Testis (tissue), 3 donors: Measurements from ENCODE around the gene PCGF5. TPM values are rescaled to one million over a fixed set of nuclear protein-coding genes. Genes with fewer than 3 reads are reported as not detected.

Experiments used
- DNase-seq: peaks from one replicate; pipeline ENCODE4 v3.0.0-alpha.2; 2019
- H3K27ac ChIP-seq, 2 donors: fragments of 200-600 bp; sonication (generic); one replicate each; pipeline ENCODE4 v1.5.1; 2019
- H3K27me3 ChIP-seq: fragments of 200-600 bp; sonication (generic); one replicate; pipeline ENCODE4 v1.5.1; 2019
- H3K36me3 ChIP-seq: fragments of 200-600 bp; sonication (generic); one replicate; pipeline ENCODE4 v1.5.1; 2017; ENCODE audit warnings: low read depth; ENCODE audit errors: missing control alignments
- H3K4me1 ChIP-seq: fragments of 200-600 bp; sonication (generic); one replicate; pipeline ENCODE4 v1.5.1; 2019
- H3K4me3 ChIP-seq, 2 donors: fragments of 200-600 bp; sonication (generic); one replicate each; pipeline ENCODE4 v1.5.1; 2017 to 2019
- H3K9me3 ChIP-seq: fragments of 200-600 bp; sonication (generic); one replicate; pipeline ENCODE4 v1.5.1; 2017
- POLR2A ChIP-seq: fragments of 450-650 bp; IDR thresholded peaks from one replicate; pipeline ENCODE4 v1.6.1; 2017; ENCODE audit warnings: antibody characterized with exemption, mild to moderate bottlenecking, moderate library complexity
- WGBS, 2 donors: methylation state at CpG; one replicate each; pipeline ENCODE4 v1.1.5; 2018; 5-methylcytosine and 5-hydroxymethylcytosine counted together
- intact Hi-C: fragments of 100-400 bp; cut with DNase I; formaldehyde crosslinking; loops from one replicate; pipeline ENCODE4 v1.15.1; 2023; ENCODE audit warnings: low total_unique reads
- polyA plus RNA-seq: library from polyadenylated mRNA; stranded (reverse); fragments of 350-450 nt; fragmentation: Illumina TruSeq; extraction: RNeasy Lipid Tissue Mini Kit (QIAGEN cat#74804); gene quantifications from one replicate; pipeline ENCODE4 v1.2.3, GENCODE V29; 2014; ENCODE audit warnings: low read depth, low replicate concordance; ENCODE audit not compliant: insufficient read depth
- total RNA-seq, 2 donors: library from RNA; depleted of rRNA; stranded (reverse); fragments of >200 nt; gene quantifications; one replicate each; pipeline ENCODE4 v1.2.3, GENCODE V29; 2016
- TF ChIP-seq, protein P1 (sequence below), 3 experiments: fragments of 450-650 bp in 2 of 3; fragments of 200-600 bp in 1 of 3; sonication (generic) in 1 of 3; IDR thresholded peaks; one replicate each; pipeline ENCODE4 v1.5.1; 2016 to 2019; ENCODE audit warnings: antibody characterized with exemption in 3 of 3, mild to moderate bottlenecking in 2 of 3, moderate library complexity in 1 of 3

The PCGF5 gene
- total and polyA plus RNA-seq, 3 donors from 2014 or later: 36.8 to 68.9 (median 50.2) TPM

DNA sequence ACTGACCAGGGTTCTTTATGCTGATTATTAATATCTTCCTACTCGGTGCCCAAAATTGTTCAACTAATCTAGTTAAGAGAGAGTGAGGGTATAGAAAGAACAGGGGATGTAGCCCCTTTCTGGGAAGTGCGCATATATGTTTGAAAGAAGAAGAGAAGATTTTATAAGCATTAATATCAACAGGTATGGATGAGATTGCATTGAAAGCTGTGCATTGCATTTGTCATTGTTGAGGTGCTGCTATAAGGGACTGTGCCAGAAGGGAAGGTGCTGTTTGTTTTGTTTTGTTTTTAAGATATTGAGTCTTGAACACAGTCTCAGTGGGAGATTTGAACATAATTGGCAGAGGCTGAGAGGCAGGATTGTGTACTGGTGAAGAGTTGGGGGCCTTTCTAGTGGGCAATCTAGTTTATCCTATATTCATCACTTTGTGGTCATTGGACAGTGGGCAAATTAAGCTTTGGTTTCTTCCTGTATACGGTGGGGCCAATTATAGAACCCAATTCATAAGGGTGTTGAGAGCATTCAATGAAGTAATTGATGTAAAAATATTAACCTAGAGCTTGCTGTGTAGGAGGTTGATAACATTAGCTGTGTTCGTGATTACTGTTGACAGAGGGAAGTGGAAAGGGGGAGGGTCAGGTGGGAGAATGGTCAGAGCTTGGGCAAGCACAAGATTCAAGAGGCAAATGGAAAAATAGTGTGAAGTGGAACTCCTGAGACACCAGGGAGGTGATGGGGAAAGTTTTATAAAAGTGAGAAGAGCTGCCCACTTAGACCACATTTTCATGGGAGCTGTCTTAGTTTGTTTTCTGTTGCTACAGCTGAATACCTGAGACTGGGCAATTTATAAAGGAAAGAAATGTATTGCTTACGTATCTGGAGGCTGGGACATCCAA, 19.9 kb upstream of the PCGF5 start:
- Histone ChIP-seq H3K9me3 (no peaks in the 10 kb centered on the region), H3K27me3 (no peaks in the 10 kb centered on the region), H3K27ac (no peak overlapping the region), H3K4me3 (no peak overlapping the region), H3K36me3 (no peaks in the 10 kb centered on the region), H3K4me1 (no peaks in the 10 kb centered on the region)
- WGBS, 2 donors: 56 to 66% methylated on average over 5 of the region's 5 CpGs
- intact Hi-C loops: no loop called here
- TF ChIP-seq, protein P1, sequence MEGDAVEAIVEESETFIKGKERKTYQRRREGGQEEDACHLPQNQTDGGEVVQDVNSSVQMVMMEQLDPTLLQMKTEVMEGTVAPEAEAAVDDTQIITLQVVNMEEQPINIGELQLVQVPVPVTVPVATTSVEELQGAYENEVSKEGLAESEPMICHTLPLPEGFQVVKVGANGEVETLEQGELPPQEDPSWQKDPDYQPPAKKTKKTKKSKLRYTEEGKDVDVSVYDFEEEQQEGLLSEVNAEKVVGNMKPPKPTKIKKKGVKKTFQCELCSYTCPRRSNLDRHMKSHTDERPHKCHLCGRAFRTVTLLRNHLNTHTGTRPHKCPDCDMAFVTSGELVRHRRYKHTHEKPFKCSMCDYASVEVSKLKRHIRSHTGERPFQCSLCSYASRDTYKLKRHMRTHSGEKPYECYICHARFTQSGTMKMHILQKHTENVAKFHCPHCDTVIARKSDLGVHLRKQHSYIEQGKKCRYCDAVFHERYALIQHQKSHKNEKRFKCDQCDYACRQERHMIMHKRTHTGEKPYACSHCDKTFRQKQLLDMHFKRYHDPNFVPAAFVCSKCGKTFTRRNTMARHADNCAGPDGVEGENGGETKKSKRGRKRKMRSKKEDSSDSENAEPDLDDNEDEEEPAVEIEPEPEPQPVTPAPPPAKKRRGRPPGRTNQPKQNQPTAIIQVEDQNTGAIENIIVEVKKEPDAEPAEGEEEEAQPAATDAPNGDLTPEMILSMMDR (IDR thresholded peaks at IDR 0.05): no peak
- TF ChIP-seq POLR2A: no peak
- no peak for DNase-seq

DNA sequence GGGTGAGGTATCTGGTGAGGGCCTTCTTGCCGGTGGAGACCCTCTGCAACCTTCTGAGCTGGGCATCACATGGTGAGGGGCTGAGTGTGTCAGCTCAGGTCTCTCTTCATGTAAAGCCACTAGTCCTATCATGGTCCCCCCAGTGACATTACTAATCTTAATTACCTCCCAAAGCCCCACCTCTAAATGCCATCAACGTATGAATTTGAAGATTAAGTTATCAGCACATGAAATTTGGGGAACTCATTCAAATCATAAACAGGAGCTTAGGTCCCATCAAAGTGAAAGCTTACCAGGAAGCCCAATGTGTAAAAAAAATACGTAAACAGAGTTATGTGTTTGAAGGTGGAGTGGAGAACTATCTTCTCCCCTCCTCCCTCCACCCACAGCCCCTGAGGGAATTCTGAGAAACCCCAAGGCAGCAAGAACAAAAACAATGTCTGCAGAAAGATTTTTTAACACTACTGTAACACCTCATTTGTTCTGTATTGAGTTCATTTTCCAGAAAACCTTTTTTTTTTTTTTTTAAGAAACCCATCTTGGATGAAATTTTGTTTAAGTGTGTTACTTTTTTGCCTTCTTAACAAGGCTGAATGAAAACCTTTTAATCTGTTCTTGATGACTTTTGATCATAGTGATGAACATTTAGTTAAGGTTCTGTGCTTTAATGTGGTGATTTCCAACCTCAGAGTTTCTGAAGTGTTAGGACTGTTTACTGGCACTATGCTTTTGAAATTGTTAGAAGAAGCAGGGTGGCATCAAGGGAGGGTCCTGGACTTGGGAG, 19.1 kb upstream of the PCGF5 start:
- no peak for TF ChIP-seq POLR2A
- TF ChIP-seq, protein P1 (IDR thresholded peaks at IDR 0.05): no peak
- 58 to 71% methylated on average over 3 of the region's 3 CpGs for WGBS, 2 donors
- no peak for DNase-seq
- Histone ChIP-seq H3K9me3 (no peaks in the 10 kb centered on the region), H3K4me3 (no peak overlapping the region), H3K27me3 (no peaks in the 10 kb centered on the region), H3K4me1 (no peaks in the 10 kb centered on the region), H3K36me3 (no peaks in the 10 kb centered on the region), H3K27ac (no peak overlapping the region)
- intact Hi-C loops: no loop called here

DNA sequence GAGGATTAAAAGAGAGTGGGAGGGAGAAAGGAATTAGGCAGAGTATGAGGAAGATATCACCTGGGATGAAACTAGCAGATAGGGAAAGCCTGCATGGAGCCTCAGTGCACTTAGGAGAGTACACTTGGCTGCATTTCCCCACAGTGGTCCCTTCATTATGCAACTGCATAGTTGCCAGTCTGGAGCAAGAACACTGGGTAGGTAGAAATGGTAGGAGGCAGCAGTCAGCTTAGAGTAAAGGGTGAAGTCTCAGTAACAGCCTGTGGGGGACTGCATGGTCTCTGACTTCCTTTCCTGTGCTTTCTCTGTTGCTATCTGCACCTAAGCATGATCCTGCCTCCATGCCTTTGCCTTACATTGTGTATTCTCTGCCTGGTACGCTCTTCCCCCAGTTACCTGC, 14.0 kb upstream of the PCGF5 start:
- no peaks in the 10 kb centered on the region for H3K36me3 ChIP-seq
- H3K4me1 ChIP-seq: no peaks in the 10 kb centered on the region
- no peak overlapping the region for H3K4me3 ChIP-seq
- 0% methylated on average over 1 of the region's 1 CpG for whole genome bisulfite sequencing, 2 donors
- no peaks in the 10 kb centered on the region for H3K27me3 ChIP-seq
- no peak for TF ChIP-seq POLR2A
- TF ChIP-seq, protein P1 (IDR thresholded peaks at IDR 0.05): no peak
- no peak for DNase-seq
- no peak overlapping the region for H3K27ac ChIP-seq
- H3K9me3 ChIP-seq: no peaks in the 10 kb centered on the region
- intact Hi-C loops: no loop called here

DNA sequence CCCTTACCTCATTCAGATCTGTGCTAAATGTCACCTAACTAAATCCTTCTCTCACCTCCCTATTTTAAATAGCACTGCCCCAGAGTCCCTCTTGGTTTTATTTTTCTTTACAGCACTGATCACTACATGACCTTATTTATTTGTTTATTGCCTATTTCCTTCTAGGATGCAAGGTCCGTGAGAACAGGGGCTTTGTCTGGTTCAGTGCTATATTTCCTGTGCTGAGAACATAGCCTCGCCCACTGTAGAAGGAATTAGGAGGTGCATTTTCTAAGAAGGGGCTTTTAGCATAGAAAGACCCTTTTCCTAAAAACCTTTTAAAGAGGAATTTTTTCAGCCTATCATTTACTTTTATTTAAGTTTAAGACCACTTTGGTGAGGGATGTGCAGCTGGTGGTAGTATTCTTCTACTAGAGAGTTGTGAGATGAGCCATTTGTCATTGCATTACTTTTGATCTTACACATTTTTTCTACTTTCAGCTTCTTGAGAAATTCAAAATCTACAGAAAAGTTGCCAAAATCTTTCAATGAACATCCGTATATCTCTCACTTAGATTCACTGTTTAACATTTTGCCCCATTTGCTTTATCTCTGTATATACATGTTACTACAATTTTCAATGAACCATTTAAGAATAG, 13.5 kb upstream of the PCGF5 start:
- no peaks in the 10 kb centered on the region for H3K4me1 ChIP-seq
- no peaks in the 10 kb centered on the region for H3K27me3 ChIP-seq
- H3K36me3 ChIP-seq: no peaks in the 10 kb centered on the region
- no peak overlapping the region for H3K27ac ChIP-seq
- no peaks in the 10 kb centered on the region for H3K9me3 ChIP-seq
- TF ChIP-seq POLR2A: no peak
- TF ChIP-seq, protein P1 (IDR thresholded peaks at IDR 0.05): no peak
- WGBS, 2 donors: 85 to 88% methylated on average over 3 of the region's 3 CpGs
- intact Hi-C loops: no loop called here
- no peak overlapping the region for H3K4me3 ChIP-seq
- DNase-seq: no peak
